Astrocyte of the cerebellum (primary cell): ENCODE results near the gene PUM2.
"Not testable (repeated sequence)": the region's sequence is repeated elsewhere in the genome, so short reads cannot be mapped to it uniquely, and the experiment has no call there.

Source experiments
- DNase-seq: peaks from one replicate; pipeline ENCODE4 v3.0.0-alpha.2; 2011; ENCODE audit warnings: low read depth
- H3K4me3 ChIP-seq: 2 replicates; pipeline ENCODE4 v1.5.1; 2011; ENCODE audit warnings: mild to moderate bottlenecking, low read depth, low read length, moderate library complexity
- CTCF ChIP-seq: IDR thresholded peaks from 2 replicates; pipeline ENCODE4 v1.5.1; 2012; ENCODE audit warnings: low read length, low read depth, moderate library complexity, mild to moderate bottlenecking; ENCODE audit errors: missing control alignments
- in situ Hi-C: cut with HindIII; loops from 2 replicates; pipeline ENCODE4 v1.10.0; 2017; ENCODE audit warnings: low sequenced_read_pairs

Gene PUM2

GRCh38 chr2:20368706-20369105 lies 18.1 kb upstream of the PUM2 start:
- DNase-seq, result no peak

GRCh38 chr2:20367929-20368328 lies 17.3 kb upstream of the PUM2 start:
- H3K4me3 ChIP-seq, DNase-seq, in situ Hi-C loops: not testable (repeated sequence)

More at GRCh38 chr2:20368706-20369105, 18.1 kb upstream of the PUM2 start:
- in situ Hi-C loops, result no loop called here
- no peak for TF ChIP-seq CTCF
- no peak overlapping the region for H3K4me3 ChIP-seq

GRCh38 chr2:20366672-20367116 lies 16.1 kb upstream of the PUM2 start:
- H3K4me3 ChIP-seq, result no peak overlapping the region
- no peak for TF ChIP-seq CTCF
- in situ Hi-C loops, result no loop called here
- DNase-seq, result no peak

- no peak for DNase-seq
- H3K4me3 ChIP-seq, result no peak overlapping the region
- no peak for TF ChIP-seq CTCF
- in situ Hi-C loops, result no loop called here
Measured at GRCh38 chr2:20365249-20365817, 14.7 kb upstream of the PUM2 start.

GRCh38 chr2:20363578-20363977 lies 12.9 kb upstream of the PUM2 start:
- DNase-seq, result no peak
- no peak overlapping the region for H3K4me3 ChIP-seq
- no peak for TF ChIP-seq CTCF
- in situ Hi-C loops, result no loop called here

GRCh38 chr2:20362701-20363435 lies 12.2 kb upstream of the PUM2 start:
- TF ChIP-seq CTCF, result no peak
- no peak overlapping the region for H3K4me3 ChIP-seq
- DNase-seq, result no peak
- in situ Hi-C loops, result no loop called here

- in situ Hi-C loops, result no loop called here
- TF ChIP-seq CTCF, result no peak
- no peak for DNase-seq
- no peak overlapping the region for H3K4me3 ChIP-seq
Measured at GRCh38 chr2:20361893-20362292, 11.2 kb upstream of the PUM2 start.
